IMR-90 (cell line): ENCODE data around the gene CD81. TPM values are rescaled to one million over a fixed set of nuclear protein-coding genes. Genes with fewer than 3 reads are reported as not detected.

Source experiments
- ATAC-seq: fragments of 200-7000 bp; cut with Tn5 transposase; 2 replicates; pipeline ENCODE4 v1.9.1; 2020; ENCODE audit warnings: low read depth, mild to moderate bottlenecking, moderate library complexity
- BruUV-seq: library from RNA; stranded (reverse); fragments of 400-500 nt; replicated peaks from 2 replicates; lab custom pipeline; 2021; lab: Mats Ljungman, UMichigan
- CTCF ChIA-PET: fragments of 300-600 bp; formaldehyde crosslinking; extraction: SDS; loops from one replicate; lab custom pipeline; 2021; ENCODE audit warnings: antibody characterized with exemption; lab: Yijun Ruan, JAX
- POLR2A ChIA-PET: fragments of 300-600 bp; sonication (Branson Sonifier 250); formaldehyde crosslinking; loops from one replicate; lab custom pipeline; 2022; ENCODE audit warnings: antibody characterized with exemption; ENCODE audit not compliant: unreplicated experiment; lab: Charles Lee
- DNase-seq: peaks from one replicate; pipeline ENCODE4 v3.0.0; 2013
- H2AFZ ChIP-seq: replicated peaks from 2 replicates; pipeline ENCODE3; 2013; ENCODE audit warnings: low read length, mild to moderate bottlenecking; ENCODE audit not compliant: poor library complexity
- H2AK5ac ChIP-seq: 2 replicates; pipeline ENCODE4 v1.6.1; 2013; ENCODE audit warnings: low read depth, low read length, inconsistent platforms
- H2AK9ac ChIP-seq: replicated peaks from 2 replicates; pipeline ENCODE3; 2013; ENCODE audit warnings: mild to moderate bottlenecking, low read depth, low read length, moderate library complexity; ENCODE audit not compliant: poor library complexity
- H2BK120ac ChIP-seq: 2 replicates; pipeline ENCODE4 v1.6.1; 2013; ENCODE audit warnings: low read depth, low read length, inconsistent platforms
- H2BK15ac ChIP-seq: 3 replicates; pipeline ENCODE4 v1.6.1; 2013; ENCODE audit warnings: low read depth, low read length, inconsistent platforms
- H2BK20ac ChIP-seq: 2 replicates; pipeline ENCODE4 v1.6.1; 2013; ENCODE audit warnings: low read depth, mild to moderate bottlenecking, inconsistent platforms, low read length, moderate library complexity
- H2BK5ac ChIP-seq: 2 replicates; pipeline ENCODE4 v1.6.1; 2013; ENCODE audit warnings: mild to moderate bottlenecking, low read depth, low read length, inconsistent platforms; ENCODE audit not compliant: poor library complexity, severe bottlenecking
- H3K14ac ChIP-seq: replicated peaks from 2 replicates; pipeline ENCODE4 v1.6.1; 2013; ENCODE audit warnings: low read depth, low read length, inconsistent platforms
- H3K18ac ChIP-seq: 2 replicates; pipeline ENCODE4 v1.6.1; 2013; ENCODE audit warnings: low read depth, low read length, control low read depth
- H3K23ac ChIP-seq: 2 replicates; pipeline ENCODE4 v1.6.1; 2013; ENCODE audit warnings: low read depth, low read length, inconsistent platforms
- H3K27ac ChIP-seq: 2 replicates; pipeline ENCODE4 v1.5.1; 2013; ENCODE audit warnings: mild to moderate bottlenecking, control low read depth, low read length; ENCODE audit not compliant: insufficient read depth
- H3K27me3 ChIP-seq: 2 replicates; pipeline ENCODE4 v1.6.1; 2013; ENCODE audit warnings: low read length; ENCODE audit not compliant: control insufficient read depth, insufficient read depth
- H3K36me3 ChIP-seq: 2 replicates; pipeline ENCODE4 v1.6.1; 2013; ENCODE audit warnings: low read length, mixed read lengths; ENCODE audit not compliant: control insufficient read depth, insufficient read depth
- H3K4ac ChIP-seq: 2 replicates; pipeline ENCODE4 v1.6.1; 2013; ENCODE audit warnings: low read depth, low read length, inconsistent platforms
- H3K4me1 ChIP-seq: 2 replicates; pipeline ENCODE4 v1.6.1; 2013; ENCODE audit warnings: low read length, mixed read lengths; ENCODE audit not compliant: control insufficient read depth, insufficient read depth
- H3K4me2 ChIP-seq: 2 replicates; pipeline ENCODE4 v1.6.1; 2013; ENCODE audit warnings: low read depth, mild to moderate bottlenecking, control low read depth, low read length, moderate library complexity
- H3K4me3 ChIP-seq: 2 replicates; pipeline ENCODE4 v1.5.1; 2013; ENCODE audit warnings: low read depth, mild to moderate bottlenecking, control low read depth, low read length, moderate library complexity; ENCODE audit not compliant: insufficient read depth
- H3K56ac ChIP-seq: 2 replicates; pipeline ENCODE4 v1.6.1; 2013; ENCODE audit warnings: low read length, inconsistent platforms; ENCODE audit not compliant: insufficient read depth; ENCODE audit errors: extremely low read depth
- H3K79me1 ChIP-seq, 2 experiments: 2 replicates each; pipeline ENCODE4 v1.6.1; 2013; ENCODE audit warnings: low read length in 2 of 2, inconsistent platforms in 1 of 2, low read depth in 1 of 2
- H3K9ac ChIP-seq: 2 replicates; pipeline ENCODE4 v1.6.1; 2013; ENCODE audit warnings: low read depth, low read length, control low read depth
- H3K9me1 ChIP-seq: 2 replicates; pipeline ENCODE4 v1.6.1; 2013; ENCODE audit warnings: low read length, inconsistent platforms; ENCODE audit not compliant: insufficient read depth
- H3K9me3 ChIP-seq: 2 replicates; pipeline ENCODE4 v1.6.1; 2013; ENCODE audit warnings: low read length; ENCODE audit not compliant: control insufficient read depth, insufficient read depth
- H4K20me1 ChIP-seq: 2 replicates; pipeline ENCODE4 v1.6.1; 2013; ENCODE audit warnings: low read length, inconsistent platforms; ENCODE audit not compliant: insufficient read depth
- H4K5ac ChIP-seq: 2 replicates; pipeline ENCODE4 v1.6.1; 2013; ENCODE audit warnings: mild to moderate bottlenecking, low read depth, low read length, control low read depth
- H4K8ac ChIP-seq, 2 experiments: 2 replicates each; pipeline ENCODE4 v1.6.1; 2013; ENCODE audit warnings: low read depth in 2 of 2, low read length in 2 of 2, control low read depth in 1 of 2, inconsistent platforms in 1 of 2
- H4K91ac ChIP-seq: 2 replicates; pipeline ENCODE4 v1.6.1; 2013; ENCODE audit warnings: low read depth, low read length, inconsistent platforms; ENCODE audit not compliant: insufficient read depth
- CEBPB ChIP-seq: IDR thresholded peaks from 2 replicates; pipeline ENCODE4 v1.6.1; 2012; ENCODE audit warnings: low read depth, low read length, improper control_type of control experiment
- CHD1 ChIP-seq: IDR thresholded peaks from 2 replicates; pipeline ENCODE4 v1.6.1; 2012; ENCODE audit warnings: low read depth, low read length, improper control_type of control experiment
- FOS ChIP-seq: fragments of 150-350 bp; IDR thresholded peaks from 2 replicates; pipeline ENCODE4 v1.6.1; 2016; ENCODE audit warnings: low read depth, low read length
- MAFK ChIP-seq: IDR thresholded peaks from 2 replicates; pipeline ENCODE4 v1.6.1; 2012; ENCODE audit warnings: low read depth, low read length, improper control_type of control experiment
- MAZ ChIP-seq: IDR thresholded peaks from 2 replicates; pipeline ENCODE4 v1.6.1; 2012; ENCODE audit warnings: low read depth, mild to moderate bottlenecking, low read length, improper control_type of control experiment, moderate library complexity, borderline replicate concordance
- NFE2L2 ChIP-seq: fragments of 150-350 bp; IDR thresholded peaks from 2 replicates; pipeline ENCODE4 v1.6.1; 2016; ENCODE audit warnings: low read depth, mild to moderate bottlenecking, low read length
- RAD21 ChIP-seq: IDR thresholded peaks from 2 replicates; pipeline ENCODE4 v1.6.1; 2012; ENCODE audit warnings: low read length, improper control_type of control experiment
- RCOR1 ChIP-seq: IDR thresholded peaks from 2 replicates; pipeline ENCODE4 v1.6.1; 2012; ENCODE audit warnings: mild to moderate bottlenecking, low read length, improper control_type of control experiment; ENCODE audit not compliant: insufficient replicate concordance
- RFX5 ChIP-seq: IDR thresholded peaks from 2 replicates; pipeline ENCODE4 v1.8.0; 2012; ENCODE audit warnings: low read depth, mild to moderate bottlenecking, low read length, moderate library complexity
- SMC3 ChIP-seq: fragments of 150-350 bp; IDR thresholded peaks from 2 replicates; pipeline ENCODE4 v1.6.1; 2016; ENCODE audit warnings: low read depth, mild to moderate bottlenecking, antibody characterized with exemption, low read length, moderate library complexity
- WGBS, 2 experiments: methylation state at CpG; one replicate each; pipeline versions ENCODE4 v1.1.5 to v1.1.7; 2013; ENCODE audit warnings: missing lambda C conversion rate in 2 of 2; ENCODE audit not compliant: insufficient read length in 1 of 2; ENCODE audit errors: extremely low coverage in 2 of 2; 5-methylcytosine and 5-hydroxymethylcytosine counted together
- dilution Hi-C: fragments of 300-500 bp; cut with HindIII; formaldehyde crosslinking; loops from one replicate; pipeline ENCODE4 v1.14.3; 2018; ENCODE audit warnings: low sequenced_read_pairs; ENCODE audit not compliant: unreplicated experiment
- in situ Hi-C: fragments of 300-500 bp; cut with MboI; formaldehyde crosslinking; loops from 3 replicates; pipeline ENCODE4 v1.14.3; 2019; ENCODE audit warnings: low sequenced_read_pairs, inconsistent platforms, mixed read lengths
- intact Hi-C: fragments of 100-400 bp; cut with micrococcal nuclease; formaldehyde crosslinking; loops from 2 replicates; pipeline ENCODE4 v1.10.0; 2022
- polyA plus RNA-seq, 3 experiments: library from polyadenylated mRNA; depleted of rRNA; stranded (reverse); fragments of >200 nt; gene quantifications; 2 replicates each; pipeline ENCODE4 v1.2.3, GENCODE V29; 2012; ENCODE audit warnings: low replicate concordance in 1 of 3
- total RNA-seq: library from RNA; depleted of rRNA; stranded (reverse); fragments of >200 nt; gene quantifications from 2 replicates; pipeline ENCODE4 v1.2.3, GENCODE V29; 2012
- TF ChIP-seq, protein P1 (sequence below): fragments of 150-350 bp; IDR thresholded peaks from 2 replicates; pipeline ENCODE4 v1.6.1; 2017; ENCODE audit warnings: mild to moderate bottlenecking, antibody characterized with exemption, low read length, low read depth

CD81 gene
- total and polyA plus RNA-seq, 2 of the 4 experiments (the other 2 are of a cell fraction) = 159 to 689 TPM

DNA sequence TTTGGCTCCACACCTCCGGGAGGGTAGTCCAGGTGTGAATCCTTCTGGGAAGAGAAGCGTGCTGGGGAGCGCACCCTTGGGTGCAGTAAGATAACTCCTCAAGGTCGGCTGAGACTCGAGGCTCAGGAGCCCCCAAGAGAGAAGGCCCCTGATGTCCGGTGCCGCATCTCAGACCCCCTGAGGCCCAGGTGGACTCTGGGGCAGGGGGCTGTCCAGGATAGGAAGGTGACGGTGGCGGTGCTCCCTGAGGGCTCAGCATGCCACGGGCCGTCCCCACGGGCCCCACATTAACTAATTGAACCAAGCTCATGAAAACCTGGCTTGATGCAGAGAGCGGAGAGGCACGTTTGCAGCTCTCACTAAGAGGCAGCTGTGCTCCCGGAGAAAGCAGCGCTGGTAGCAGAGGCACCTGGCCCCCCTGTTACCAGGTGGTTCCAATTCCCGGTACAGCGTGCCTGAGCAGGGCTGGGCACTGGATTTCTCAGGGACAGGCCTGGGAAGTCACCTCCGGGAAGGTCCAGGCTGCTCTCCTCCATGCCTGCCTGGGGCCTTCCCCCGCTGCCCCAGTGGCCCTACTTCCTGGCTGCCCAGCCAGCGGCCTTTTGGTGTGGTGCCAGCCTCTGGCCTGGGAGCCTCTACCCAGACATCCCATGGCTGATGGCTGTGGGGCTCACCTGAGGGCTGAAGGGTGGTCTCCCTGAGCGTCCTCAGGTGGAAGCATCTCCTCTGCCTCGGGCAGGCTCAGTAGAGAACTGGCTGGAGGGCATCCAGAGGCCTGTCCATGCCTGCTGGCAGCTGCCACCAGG lies 68.8 kb downstream of the CD81 start:
- no peak overlapping the region for H4K91ac ChIP-seq
- POLR2A ChIA-PET = no interaction called here
- DNase-seq (no peak), ATAC-seq (no peak)
- no peak overlapping the region for H2BK5ac ChIP-seq
- H3K4me2 ChIP-seq = no peak overlapping the region
- WGBS, 2 experiments = 57% methylated on average over 11 of the region's 23 CpGs; no CpG with 5 or more reads in 1 of the 2 experiments
- no peaks in the 10 kb centered on the region for H3K79me1 ChIP-seq
- H2AK9ac ChIP-seq = no peak overlapping the region
- no peaks in the 10 kb centered on the region for H4K20me1 ChIP-seq
- peaks cover 55% of the 10 kb centered on the region for H3K27me3 ChIP-seq
- dilution Hi-C loops (no loop called here), in situ Hi-C loops (no loop called here), intact Hi-C loops (no loop called here)
- no peaks in the 10 kb centered on the region for H3K36me3 ChIP-seq
- no peak overlapping the region for H2BK20ac ChIP-seq
- TF ChIP-seq SMC3 (no peak), RCOR1 (no peak), RAD21 (no peak), FOS (no peak), RFX5 (no peak), CEBPB (no peak), MAZ (no peak), NFE2L2 (no peak), CHD1 (no peak), MAFK (no peak)
- TF ChIP-seq, protein P1, sequence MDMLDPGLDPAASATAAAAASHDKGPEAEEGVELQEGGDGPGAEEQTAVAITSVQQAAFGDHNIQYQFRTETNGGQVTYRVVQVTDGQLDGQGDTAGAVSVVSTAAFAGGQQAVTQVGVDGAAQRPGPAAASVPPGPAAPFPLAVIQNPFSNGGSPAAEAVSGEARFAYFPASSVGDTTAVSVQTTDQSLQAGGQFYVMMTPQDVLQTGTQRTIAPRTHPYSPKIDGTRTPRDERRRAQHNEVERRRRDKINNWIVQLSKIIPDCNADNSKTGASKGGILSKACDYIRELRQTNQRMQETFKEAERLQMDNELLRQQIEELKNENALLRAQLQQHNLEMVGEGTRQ = no peak
- H3K4me3 ChIP-seq = no peak overlapping the region
- H3K4me1 ChIP-seq = no peaks in the 10 kb centered on the region
- H2BK120ac ChIP-seq = no peak overlapping the region
- CTCF ChIA-PET = no interaction called here
- no peak overlapping the region for H3K56ac ChIP-seq
- H3K9me3 ChIP-seq = no peaks in the 10 kb centered on the region; the same call in 1 of the 2 replicates
- no TSS peak for BruUV-seq
- H4K5ac ChIP-seq = no peak overlapping the region
- no peak overlapping the region for H2BK15ac ChIP-seq
- H3K9me1 ChIP-seq = no peaks in the 10 kb centered on the region
- no peak overlapping the region for H3K23ac ChIP-seq
- no peak overlapping the region for H3K18ac ChIP-seq
- no peak overlapping the region for H2AFZ ChIP-seq
- no peak overlapping the region for H3K27ac ChIP-seq
- no peak overlapping the region for H4K8ac ChIP-seq
- H2AK5ac ChIP-seq = no peak overlapping the region
- no peak overlapping the region for H3K4ac ChIP-seq
- H3K14ac ChIP-seq = no peak overlapping the region
- H3K9ac ChIP-seq = no peak overlapping the region
